Liver (tissue), 9 donors: ENCODE data around the gene NTN3. TPM values are rescaled to one million over a fixed set of nuclear protein-coding genes. Genes with fewer than 3 reads are reported as not detected.

Experiments used
- DNase-seq: peaks from one replicate; pipeline ENCODE4 v3.0.0-alpha.2; 2017; ENCODE audit warnings: low spot score
- H3K27ac ChIP-seq, 2 donors: one replicate each; pipeline ENCODE4 v1.7.0; 2013; ENCODE audit warnings: inconsistent platforms in 2 of 2, low read length in 2 of 2, control low read depth in 1 of 2, low read depth in 1 of 2, mild to moderate bottlenecking in 1 of 2
- H3K27me3 ChIP-seq, 4 donors: one replicate each; pipeline versions ENCODE4 v1.6.1 to v1.7.0; 2013; ENCODE audit warnings: low read length in 3 of 4, inconsistent platforms in 1 of 4, mild to moderate bottlenecking in 1 of 4, moderate library complexity in 1 of 4; ENCODE audit not compliant: control insufficient read depth in 4 of 4, insufficient read depth in 4 of 4
- H3K36me3 ChIP-seq, 4 donors: one replicate each; pipeline versions ENCODE4 v1.6.1 to v1.7.0; 2013; ENCODE audit warnings: low read length in 3 of 4, mild to moderate bottlenecking in 3 of 4, low read depth in 1 of 4, moderate library complexity in 1 of 4; ENCODE audit not compliant: control insufficient read depth in 4 of 4, insufficient read depth in 3 of 4
- H3K4me1 ChIP-seq, 4 donors: one replicate each; pipeline versions ENCODE4 v1.6.1 to v1.7.0; 2013; ENCODE audit warnings: low read length in 3 of 4, mild to moderate bottlenecking in 3 of 4, moderate library complexity in 1 of 4; ENCODE audit not compliant: control insufficient read depth in 4 of 4, insufficient read depth in 4 of 4
- H3K4me3 ChIP-seq, 3 donors: one replicate each; pipeline versions ENCODE4 v1.6.1 to v1.7.0; 2013; ENCODE audit warnings: low read length in 3 of 3, control low read depth in 1 of 3, low read depth in 1 of 3, mild to moderate bottlenecking in 1 of 3
- H3K9ac ChIP-seq, 2 donors: one replicate each; pipeline ENCODE4 v1.7.0; 2013; ENCODE audit warnings: low read length in 2 of 2, mild to moderate bottlenecking in 2 of 2, moderate library complexity in 2 of 2, control low read depth in 1 of 2, low read depth in 1 of 2
- H3K9me3 ChIP-seq, 4 donors: one replicate each; pipeline versions ENCODE4 v1.6.1 to v1.7.0; 2013; ENCODE audit warnings: low read length in 3 of 4; ENCODE audit not compliant: control insufficient read depth in 4 of 4
- EGR1 ChIP-seq, 2 donors: IDR thresholded peaks; 2 replicates each; pipeline ENCODE4 v1.6.1; 2016 to 2018; ENCODE audit warnings: antibody characterized with exemption in 2 of 2, low read depth in 2 of 2
- FOXA1 ChIP-seq: IDR thresholded peaks from 2 replicates; pipeline ENCODE4 v1.6.1; 2016; ENCODE audit warnings: antibody characterized with exemption
- FOXA2 ChIP-seq: IDR thresholded peaks from 2 replicates; pipeline ENCODE4 v1.6.1; 2016; ENCODE audit warnings: antibody characterized with exemption
- HNF4G ChIP-seq: IDR thresholded peaks from 2 replicates; pipeline ENCODE4 v1.6.1; 2016; ENCODE audit warnings: antibody characterized with exemption
- JUND ChIP-seq, 2 donors: IDR thresholded peaks; 2 replicates each; pipeline ENCODE4 v1.6.1; 2016; ENCODE audit warnings: antibody characterized with exemption in 2 of 2
- NR2F2 ChIP-seq: IDR thresholded peaks from 2 replicates; pipeline ENCODE4 v1.6.1; 2016; ENCODE audit warnings: antibody characterized with exemption
- RAD21 ChIP-seq, 2 donors: IDR thresholded peaks; 2 replicates each; pipeline ENCODE4 v1.6.1; 2016; ENCODE audit warnings: antibody characterized with exemption in 2 of 2, mild to moderate bottlenecking in 2 of 2
- SP1 ChIP-seq: IDR thresholded peaks from 2 replicates; pipeline ENCODE4 v1.6.1; 2018; ENCODE audit warnings: antibody characterized with exemption, mild to moderate bottlenecking
- TAF1 ChIP-seq: conservative IDR thresholded peaks from 2 replicates; pipeline ENCODE4 v1.6.1; 2016; ENCODE audit warnings: antibody characterized with exemption, mild to moderate bottlenecking
- YY1 ChIP-seq: IDR thresholded peaks from 2 replicates; pipeline ENCODE4 v1.6.1; 2016; ENCODE audit warnings: antibody characterized with exemption, mild to moderate bottlenecking
- WGBS: extraction: QIAGEN DNeasy Blood & Tissue Kit; methylation state at CpG from one replicate; pipeline ENCODE4 v1.1.7; 2013; 5-methylcytosine and 5-hydroxymethylcytosine counted together
- polyA plus RNA-seq, 2 donors: library from polyadenylated mRNA; stranded (reverse) in 1 of 2; unstranded in 1 of 2; fragments of 200-250 nt in 1 of 2; fragments of >200 nt in 1 of 2; fragmentation: Nextera tagmentation in 1 of 2; extraction: Ambion mirVana in 1 of 2; gene quantifications; one replicate each; pipeline versions ENCODE4 v1.2.1 to v1.2.3, GENCODE V29; 2013 to 2015
- total RNA-seq, 2 donors: library from RNA; depleted of rRNA; stranded (reverse); fragments of >200 nt; gene quantifications; one replicate each; pipeline ENCODE4 v1.2.3, GENCODE V29; 2014
- TF ChIP-seq, protein P1 (sequence below): IDR thresholded peaks from 2 replicates; pipeline ENCODE4 v1.6.1; 2016; ENCODE audit warnings: antibody characterized with exemption, mild to moderate bottlenecking
- TF ChIP-seq, protein P2 (sequence below): IDR thresholded peaks from 2 replicates; pipeline ENCODE4 v1.6.1; 2016; ENCODE audit warnings: antibody characterized with exemption
- TF ChIP-seq, protein P3 (sequence below): fragments of 150-350 bp; IDR thresholded peaks from 2 replicates; pipeline ENCODE4 v1.5.1; 2017; ENCODE audit warnings: improper control_type of control experiment, low read depth, low read length; ENCODE audit not compliant: missing input control
- TF ChIP-seq, protein P4 (sequence below): IDR thresholded peaks from 2 replicates; pipeline ENCODE4 v1.6.1; 2016; ENCODE audit warnings: antibody characterized with exemption
- donor health status: healthy.
- donor health status: healthy.
- donor health status: healthy.
- donor health status: healthy.
- donor health status: healthy.

Gene NTN3
- total and polyA plus RNA-seq, 4 donors: 0.19 to 2.3 (median 0.28) TPM; not detected in 1

DNA sequence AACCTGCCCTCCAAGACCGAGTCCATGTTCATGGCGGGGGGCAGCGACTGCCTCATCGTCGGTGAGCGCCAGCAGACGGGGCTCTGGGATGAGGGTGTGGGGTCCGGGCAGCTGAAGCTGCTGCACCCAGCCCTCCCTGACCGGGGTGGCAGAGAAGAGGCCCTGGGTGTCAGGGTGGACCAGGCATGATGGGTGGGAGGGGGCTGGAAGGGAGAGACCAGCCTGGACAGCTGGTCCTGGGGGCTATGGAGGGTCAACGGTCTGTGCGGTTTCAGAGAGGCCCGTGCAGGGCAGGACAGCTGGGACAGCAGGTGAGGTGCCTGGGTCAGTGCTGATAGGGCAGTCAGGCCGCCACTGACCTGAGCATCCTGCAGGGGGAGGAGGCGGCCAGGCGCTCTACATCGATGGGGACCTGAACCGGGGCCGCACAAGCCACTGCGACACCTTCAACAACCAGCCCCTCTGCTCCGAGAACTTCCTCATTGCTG lies 29.4 kb downstream of the NTN3 start:
- WGBS: 81% methylated on average over 20 of the region's 20 CpGs
- Histone ChIP-seq H3K36me3 (peaks cover 0 to 9% (median under 1%) of the 10 kb centered on the region in 4 donors), H3K27me3 (no peaks in the 10 kb centered on the region), H3K9me3 (no peaks in the 10 kb centered on the region), H3K9ac (no peak overlapping the region), H3K27ac (no peak overlapping the region), H3K4me3 (no peak overlapping the region), H3K4me1 (peaks cover 18 to 55% (median 37%) of the 10 kb centered on the region in 4 donors)
- no peak for DNase-seq
- TF ChIP-seq TAF1: no peak
- no peak for TF ChIP-seq FOXA2
- TF ChIP-seq, protein P1, sequence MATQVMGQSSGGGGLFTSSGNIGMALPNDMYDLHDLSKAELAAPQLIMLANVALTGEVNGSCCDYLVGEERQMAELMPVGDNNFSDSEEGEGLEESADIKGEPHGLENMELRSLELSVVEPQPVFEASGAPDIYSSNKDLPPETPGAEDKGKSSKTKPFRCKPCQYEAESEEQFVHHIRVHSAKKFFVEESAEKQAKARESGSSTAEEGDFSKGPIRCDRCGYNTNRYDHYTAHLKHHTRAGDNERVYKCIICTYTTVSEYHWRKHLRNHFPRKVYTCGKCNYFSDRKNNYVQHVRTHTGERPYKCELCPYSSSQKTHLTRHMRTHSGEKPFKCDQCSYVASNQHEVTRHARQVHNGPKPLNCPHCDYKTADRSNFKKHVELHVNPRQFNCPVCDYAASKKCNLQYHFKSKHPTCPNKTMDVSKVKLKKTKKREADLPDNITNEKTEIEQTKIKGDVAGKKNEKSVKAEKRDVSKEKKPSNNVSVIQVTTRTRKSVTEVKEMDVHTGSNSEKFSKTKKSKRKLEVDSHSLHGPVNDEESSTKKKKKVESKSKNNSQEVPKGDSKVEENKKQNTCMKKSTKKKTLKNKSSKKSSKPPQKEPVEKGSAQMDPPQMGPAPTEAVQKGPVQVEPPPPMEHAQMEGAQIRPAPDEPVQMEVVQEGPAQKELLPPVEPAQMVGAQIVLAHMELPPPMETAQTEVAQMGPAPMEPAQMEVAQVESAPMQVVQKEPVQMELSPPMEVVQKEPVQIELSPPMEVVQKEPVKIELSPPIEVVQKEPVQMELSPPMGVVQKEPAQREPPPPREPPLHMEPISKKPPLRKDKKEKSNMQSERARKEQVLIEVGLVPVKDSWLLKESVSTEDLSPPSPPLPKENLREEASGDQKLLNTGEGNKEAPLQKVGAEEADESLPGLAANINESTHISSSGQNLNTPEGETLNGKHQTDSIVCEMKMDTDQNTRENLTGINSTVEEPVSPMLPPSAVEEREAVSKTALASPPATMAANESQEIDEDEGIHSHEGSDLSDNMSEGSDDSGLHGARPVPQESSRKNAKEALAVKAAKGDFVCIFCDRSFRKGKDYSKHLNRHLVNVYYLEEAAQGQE: no peak
- TF ChIP-seq, protein P2, sequence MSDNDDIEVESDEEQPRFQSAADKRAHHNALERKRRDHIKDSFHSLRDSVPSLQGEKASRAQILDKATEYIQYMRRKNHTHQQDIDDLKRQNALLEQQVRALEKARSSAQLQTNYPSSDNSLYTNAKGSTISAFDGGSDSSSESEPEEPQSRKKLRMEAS: no peak
- no peak for TF ChIP-seq YY1
- TF ChIP-seq NR2F2: no peak
- TF ChIP-seq JUND (IDR thresholded peaks at IDR 0.05): no peak
- TF ChIP-seq SP1: no peak
- TF ChIP-seq HNF4G: no peak
- TF ChIP-seq EGR1 (IDR thresholded peaks at IDR 0.05; ENCODE audit: low read depth in 2 of 2): no peak

DNA sequence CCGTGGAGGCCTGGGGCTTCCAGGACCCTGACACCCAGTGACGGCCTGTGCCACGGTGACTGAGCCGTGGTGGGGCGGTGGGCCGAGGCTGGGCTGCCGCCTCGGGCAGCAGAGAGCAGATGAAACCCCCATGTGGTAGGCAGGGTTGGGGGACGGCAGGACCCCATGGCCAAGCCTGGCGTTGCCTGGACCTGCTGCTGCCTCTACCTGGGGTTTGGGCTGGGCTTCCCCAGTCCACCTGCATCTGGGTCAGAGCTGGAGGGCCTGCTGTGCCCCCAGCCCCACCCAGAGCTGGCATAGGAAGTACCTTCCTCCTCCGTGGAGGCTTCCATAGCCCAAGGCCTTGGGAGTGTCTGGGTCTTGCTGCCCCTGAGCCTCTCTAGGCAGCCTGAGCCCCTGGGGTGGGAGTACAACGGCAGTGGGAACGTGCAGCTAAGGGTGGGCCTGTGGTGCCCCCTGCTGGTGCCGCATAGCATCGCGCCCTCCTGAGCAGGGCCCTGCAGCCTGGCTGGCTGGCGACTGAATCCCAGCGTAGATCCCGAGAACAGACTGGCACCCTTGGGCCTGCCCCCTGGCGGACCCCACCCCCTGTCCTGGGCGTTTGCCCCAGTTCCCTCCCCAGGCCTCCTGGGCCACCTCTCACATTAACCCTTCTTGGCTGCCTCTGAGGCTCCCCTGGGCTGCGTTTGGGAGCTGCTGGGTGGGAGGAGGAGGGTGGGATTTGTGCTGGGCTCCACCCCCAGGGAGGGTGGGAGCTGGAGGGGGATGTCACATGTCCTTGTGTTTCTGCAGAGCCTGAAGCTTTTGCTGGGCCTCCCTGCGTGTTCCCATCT lies 30.0 kb downstream of the NTN3 start:
- TF ChIP-seq RAD21 (IDR thresholded peaks at IDR 0.05): peak; percentile 94 to 98
- TF ChIP-seq, protein P3, sequence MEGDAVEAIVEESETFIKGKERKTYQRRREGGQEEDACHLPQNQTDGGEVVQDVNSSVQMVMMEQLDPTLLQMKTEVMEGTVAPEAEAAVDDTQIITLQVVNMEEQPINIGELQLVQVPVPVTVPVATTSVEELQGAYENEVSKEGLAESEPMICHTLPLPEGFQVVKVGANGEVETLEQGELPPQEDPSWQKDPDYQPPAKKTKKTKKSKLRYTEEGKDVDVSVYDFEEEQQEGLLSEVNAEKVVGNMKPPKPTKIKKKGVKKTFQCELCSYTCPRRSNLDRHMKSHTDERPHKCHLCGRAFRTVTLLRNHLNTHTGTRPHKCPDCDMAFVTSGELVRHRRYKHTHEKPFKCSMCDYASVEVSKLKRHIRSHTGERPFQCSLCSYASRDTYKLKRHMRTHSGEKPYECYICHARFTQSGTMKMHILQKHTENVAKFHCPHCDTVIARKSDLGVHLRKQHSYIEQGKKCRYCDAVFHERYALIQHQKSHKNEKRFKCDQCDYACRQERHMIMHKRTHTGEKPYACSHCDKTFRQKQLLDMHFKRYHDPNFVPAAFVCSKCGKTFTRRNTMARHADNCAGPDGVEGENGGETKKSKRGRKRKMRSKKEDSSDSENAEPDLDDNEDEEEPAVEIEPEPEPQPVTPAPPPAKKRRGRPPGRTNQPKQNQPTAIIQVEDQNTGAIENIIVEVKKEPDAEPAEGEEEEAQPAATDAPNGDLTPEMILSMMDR: peak; percentile 97
- TF ChIP-seq FOXA1: no peak
- TF ChIP-seq, protein P4, sequence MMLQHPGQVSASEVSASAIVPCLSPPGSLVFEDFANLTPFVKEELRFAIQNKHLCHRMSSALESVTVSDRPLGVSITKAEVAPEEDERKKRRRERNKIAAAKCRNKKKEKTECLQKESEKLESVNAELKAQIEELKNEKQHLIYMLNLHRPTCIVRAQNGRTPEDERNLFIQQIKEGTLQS: no peak
- TF ChIP-seq SP1: no peak
- H3K36me3 ChIP-seq: peaks cover 0 to 6% (median under 1%) of the 10 kb centered on the region in 4 donors
- no peak overlapping the region for H3K4me3 ChIP-seq
- peaks cover 18 to 55% (median 37%) of the 10 kb centered on the region in 4 donors for H3K4me1 ChIP-seq
- no peak overlapping the region for H3K9ac ChIP-seq
- H3K27ac ChIP-seq: no peak overlapping the region
- peak; percentile 92 for DNase-seq
- H3K9me3 ChIP-seq: no peaks in the 10 kb centered on the region
- H3K27me3 ChIP-seq: no peaks in the 10 kb centered on the region
- 39% methylated on average over 23 of the region's 23 CpGs for WGBS
